ENCODE results near the gene SLC35E3. TPM values are rescaled to one million over a fixed set of nuclear protein-coding genes. Genes with fewer than 3 reads are reported as not detected.

The SLC35E3 gene
- 1 to 10 TPM; 5.6 to 6.8 TPM for total RNA-seq

DNA sequence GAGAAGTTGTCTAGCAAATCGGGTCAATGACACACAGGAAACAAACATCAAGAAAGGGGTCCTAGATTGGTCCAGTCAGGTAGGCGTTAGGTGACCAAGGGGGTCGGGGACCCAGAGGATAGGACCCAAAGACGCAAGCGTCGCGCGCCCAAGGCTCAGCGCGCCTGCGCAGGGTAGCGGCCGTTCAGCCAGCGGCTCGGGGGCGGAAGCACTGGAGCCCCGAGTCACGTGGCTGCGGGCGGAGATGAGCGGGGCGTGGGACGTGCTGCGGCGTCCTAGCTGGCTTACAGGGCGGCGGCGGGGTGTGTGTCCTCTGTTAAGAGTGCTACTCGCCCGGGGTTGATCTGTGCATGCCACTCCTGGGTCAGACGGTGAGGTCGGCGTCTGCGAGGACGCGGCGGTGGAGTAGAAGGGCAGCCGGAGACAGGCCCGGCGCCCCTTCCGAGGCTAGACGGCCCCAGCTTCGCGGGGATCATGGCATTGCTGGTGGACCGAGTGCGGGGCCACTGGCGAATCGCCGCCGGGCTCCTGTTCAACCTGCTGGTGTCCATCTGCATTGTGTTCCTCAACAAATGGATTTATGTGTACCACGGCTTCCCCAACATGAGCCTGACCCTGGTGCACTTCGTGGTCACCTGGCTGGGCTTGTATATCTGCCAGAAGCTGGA, at the start of gene SLC35E3:
TSS of gene SLC35E3 (plus strand) at position 273 of the 668 bp plus-strand sequence. CDS start at position 475, 202 bp downstream.
- no peaks in the 10 kb centered on the region for H3K27me3 Mint-ChIP-seq (ENCODE audit: low read depth)
- H3K27ac Mint-ChIP-seq, result peak within 1 kb of the TSS; percentile 91
- peaks cover 9 to 11% of the 10 kb centered on the region in 2 donors for H3K36me3 Mint-ChIP-seq (ENCODE audit: insufficient read depth in 2 of 2)
- H3K4me3 Mint-ChIP-seq, result peak within 1 kb of the TSS; percentile 91 to 98
- no peaks in the 10 kb centered on the region for H3K9me3 Mint-ChIP-seq
- H3K4me1 Mint-ChIP-seq (ENCODE audit: low read depth), result peaks cover 35% of the 10 kb centered on the region
- peak; percentile 94 to 96 for DNase-seq
- ATAC-seq (replicated peaks in 1 of 2), result peak; percentile 98 to 99

DNA sequence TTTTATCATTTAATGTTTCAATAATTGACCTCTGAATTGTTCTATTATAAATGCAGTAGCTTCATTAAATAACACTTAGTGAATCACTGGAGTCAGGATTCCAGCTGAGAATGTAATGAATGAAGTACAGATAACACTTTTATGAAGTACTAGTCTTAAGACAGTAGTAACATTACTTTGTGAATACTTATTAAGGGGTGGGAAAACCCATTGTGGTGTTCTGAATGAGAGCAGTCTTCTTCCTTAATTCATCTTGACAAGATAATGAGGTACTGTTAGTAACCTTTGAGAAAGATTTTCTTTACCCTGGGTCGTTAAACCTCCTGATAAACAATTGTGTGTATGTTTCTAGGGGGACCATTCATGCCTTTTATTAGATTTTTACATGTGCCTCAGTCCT, 46.5 kb upstream of the SLC35E3 start:
- no peaks in the 10 kb centered on the region for H3K4me1 Mint-ChIP-seq (ENCODE audit: low read depth)
- ATAC-seq (replicated peaks in 1 of 2) (no peak), DNase-seq (no peak)
- H3K36me3 Mint-ChIP-seq (ENCODE audit: insufficient read depth in 2 of 2), result peaks cover 9 to 34% of the 10 kb centered on the region in 2 donors
- no peaks in the 10 kb centered on the region for H3K27me3 Mint-ChIP-seq (ENCODE audit: low read depth)
- no peak overlapping the region for H3K27ac Mint-ChIP-seq
- H3K9me3 Mint-ChIP-seq, result no peaks in the 10 kb centered on the region
- no peak overlapping the region for H3K4me3 Mint-ChIP-seq

DNA sequence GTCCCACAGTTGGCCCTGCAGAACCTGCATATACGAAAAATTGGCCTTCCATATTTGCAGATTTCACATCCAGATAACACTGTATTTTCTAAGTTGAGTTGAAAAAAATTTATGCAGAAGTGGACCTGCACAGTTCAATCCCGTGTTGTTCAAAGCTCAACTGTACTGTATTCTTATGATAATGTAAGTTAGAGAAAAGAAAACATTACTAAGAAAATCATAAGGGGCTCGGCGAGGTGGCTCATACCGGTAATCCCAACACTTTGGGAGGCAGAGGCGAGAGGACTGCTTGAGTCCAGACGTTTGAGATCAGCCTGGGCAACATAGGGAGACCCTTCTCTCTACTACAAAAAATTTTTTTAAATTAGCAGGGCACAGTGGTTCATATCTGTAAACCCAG, 18.2 kb upstream of the SLC35E3 start:
- Mint-ChIP-seq H3K4me1 (ENCODE audit: low read depth) (no peaks in the 10 kb centered on the region), H3K9me3 (no peaks in the 10 kb centered on the region), H3K36me3 (ENCODE audit: insufficient read depth in 2 of 2) (peaks cover 1 to 18% of the 10 kb centered on the region in 2 donors), H3K27ac (no peak overlapping the region), H3K4me3 (no peak overlapping the region), H3K27me3 (ENCODE audit: low read depth) (no peaks in the 10 kb centered on the region)
- no peak for ATAC-seq (replicated peaks in 1 of 2)
- no peak for DNase-seq

DNA sequence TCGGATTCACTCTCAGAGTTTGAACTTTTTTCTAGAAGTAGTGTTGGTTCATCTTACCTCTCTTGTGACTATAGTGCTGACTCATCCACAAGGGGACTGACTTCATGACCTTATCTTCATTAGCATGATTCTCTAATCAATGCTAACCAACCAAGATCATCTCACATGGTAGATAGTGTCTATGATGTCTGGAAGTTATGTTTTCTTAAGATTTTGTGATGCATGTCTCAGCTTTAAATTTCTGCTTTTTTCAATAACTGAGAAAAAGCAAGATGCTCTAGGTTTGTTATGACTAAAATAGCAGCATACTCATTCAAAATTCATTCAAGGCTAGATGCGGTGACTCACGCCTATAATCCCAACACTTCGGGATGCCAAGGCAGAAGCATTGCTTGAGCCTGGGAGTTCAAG, 12.3 kb upstream of the SLC35E3 start:
- Mint-ChIP-seq H3K27ac (no peak overlapping the region), H3K27me3 (ENCODE audit: low read depth) (no peaks in the 10 kb centered on the region), H3K9me3 (no peaks in the 10 kb centered on the region), H3K36me3 (ENCODE audit: insufficient read depth in 2 of 2) (peaks cover 1 to 31% of the 10 kb centered on the region in 2 donors), H3K4me1 (ENCODE audit: low read depth) (no peaks in the 10 kb centered on the region), H3K4me3 (no peak overlapping the region)
- DNase-seq, result no peak
- ATAC-seq (replicated peaks in 1 of 2), result no peak

DNA sequence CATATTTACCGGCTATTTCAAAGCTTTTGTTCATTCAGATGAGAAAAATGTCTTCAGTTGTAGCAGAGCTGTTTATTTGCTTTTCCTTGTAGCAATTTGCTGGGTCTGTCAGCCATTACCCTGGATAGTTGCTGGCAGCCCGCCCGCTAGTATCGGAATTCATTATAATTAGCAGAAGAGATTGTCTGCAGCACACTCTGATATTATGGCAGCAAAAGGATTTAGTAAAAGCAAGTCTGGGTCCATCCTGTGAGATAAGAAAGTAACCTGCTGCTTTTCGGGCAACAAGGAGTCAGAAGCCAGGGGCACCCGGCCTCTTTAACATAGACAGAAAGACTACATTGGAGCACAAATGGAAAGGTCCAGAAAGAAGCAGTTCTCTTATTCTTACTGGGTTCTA, 6.1 kb upstream of the SLC35E3 start:
- no peaks in the 10 kb centered on the region for H3K9me3 Mint-ChIP-seq
- H3K4me1 Mint-ChIP-seq (ENCODE audit: low read depth), result no peaks in the 10 kb centered on the region
- no peak overlapping the region for H3K4me3 Mint-ChIP-seq
- H3K27me3 Mint-ChIP-seq (ENCODE audit: low read depth), result no peaks in the 10 kb centered on the region
- peaks cover 3 to 22% of the 10 kb centered on the region in 2 donors for H3K36me3 Mint-ChIP-seq (ENCODE audit: insufficient read depth in 2 of 2)
- H3K27ac Mint-ChIP-seq, result no peak overlapping the region
- ATAC-seq (replicated peaks in 1 of 2) (no peak), DNase-seq (no peak)

DNA sequence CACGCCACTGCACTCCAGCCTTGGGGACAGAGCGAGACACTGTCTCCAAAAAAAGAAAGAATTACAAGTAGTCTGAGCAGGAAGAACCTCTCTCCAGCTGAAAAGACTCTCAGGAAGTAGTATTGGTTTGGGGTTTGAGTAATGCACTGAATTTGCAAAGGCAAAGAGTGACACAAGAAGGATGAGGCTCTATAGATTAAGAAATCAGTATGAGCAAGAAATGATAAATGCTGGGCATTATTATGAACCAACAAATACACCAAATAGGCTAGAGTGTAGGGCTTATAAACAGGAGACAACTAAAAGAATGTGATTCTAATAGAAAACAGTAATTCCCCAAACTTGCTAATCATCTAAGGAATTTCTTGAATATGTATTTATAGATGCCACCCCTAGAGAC, 2.6 kb upstream of the SLC35E3 start:
- Mint-ChIP-seq H3K27ac (no peak overlapping the region), H3K36me3 (ENCODE audit: insufficient read depth in 2 of 2) (peaks cover 7 to 16% of the 10 kb centered on the region in 2 donors), H3K27me3 (ENCODE audit: low read depth) (no peaks in the 10 kb centered on the region), H3K4me1 (ENCODE audit: low read depth) (peaks cover 17% of the 10 kb centered on the region), H3K9me3 (no peaks in the 10 kb centered on the region), H3K4me3 (no peak overlapping the region)
- no peak for DNase-seq
- ATAC-seq (replicated peaks in 1 of 2), result no peak

DNA sequence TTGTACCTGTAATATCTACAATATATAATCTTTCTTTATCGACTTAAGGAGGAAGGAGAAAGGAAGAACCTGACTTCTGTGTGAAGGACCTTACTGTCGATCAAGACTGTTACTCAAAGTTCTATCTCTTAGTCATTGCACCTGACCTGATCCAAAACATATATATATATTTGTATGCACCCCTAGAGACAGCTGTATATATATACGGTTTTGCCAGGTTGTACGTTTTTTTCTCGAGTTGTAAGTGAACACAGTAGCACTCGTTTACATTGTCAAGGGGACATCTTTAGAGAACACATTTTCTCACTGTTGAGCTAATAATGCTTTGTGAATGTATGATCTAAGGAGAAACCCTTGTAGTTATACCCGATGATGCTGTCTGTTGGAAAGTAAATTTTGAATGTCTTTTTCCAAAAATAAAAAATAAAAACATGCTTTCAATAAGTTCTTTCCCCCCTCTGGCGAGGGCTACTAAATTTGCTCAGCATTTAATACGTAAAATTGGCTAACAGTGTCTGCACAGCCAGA, 536 bp upstream of the SLC35E3 start:
- Mint-ChIP-seq H3K4me1 (ENCODE audit: low read depth) (peaks cover 35% of the 10 kb centered on the region), H3K9me3 (no peaks in the 10 kb centered on the region), H3K27me3 (ENCODE audit: low read depth) (no peaks in the 10 kb centered on the region), H3K4me3 (peak overlapping the region; percentile 91 to 98), H3K27ac (peak overlapping the region; percentile 83), H3K36me3 (ENCODE audit: insufficient read depth in 2 of 2) (peaks cover 7 to 11% of the 10 kb centered on the region in 2 donors)
- ATAC-seq (replicated peaks in 1 of 2), result no peak
- DNase-seq, result no peak

DNA sequence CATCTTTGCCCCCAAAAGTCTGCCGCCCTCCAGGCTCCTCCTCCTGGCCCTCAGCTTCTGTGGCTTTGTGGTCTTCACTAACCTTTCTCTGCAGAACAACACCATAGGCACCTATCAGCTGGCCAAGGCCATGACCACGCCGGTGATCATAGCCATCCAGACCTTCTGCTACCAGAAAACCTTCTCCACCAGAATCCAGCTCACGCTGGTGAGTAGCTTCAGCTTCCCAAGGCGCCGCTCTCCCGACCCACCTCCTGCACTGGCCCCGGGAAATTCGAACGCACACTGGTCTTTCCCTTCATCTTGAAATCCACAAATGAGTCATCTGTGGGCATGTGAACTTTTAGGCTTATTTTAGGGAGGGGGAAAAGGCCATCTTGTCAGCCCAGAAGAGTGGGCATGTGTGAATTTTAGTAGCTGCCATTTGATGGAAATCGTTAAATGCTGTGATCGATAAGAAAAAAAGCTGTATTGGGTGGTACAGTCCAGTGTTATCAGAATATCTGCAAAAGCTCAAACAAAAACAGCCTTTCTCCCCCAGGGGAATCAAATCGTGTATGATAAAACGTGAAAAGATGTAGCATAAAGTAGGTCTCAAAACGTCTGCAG, 700 bp downstream of the SLC35E3 start:
- Mint-ChIP-seq H3K36me3 (ENCODE audit: insufficient read depth in 2 of 2) (peaks cover 8 to 13% of the 10 kb centered on the region in 2 donors), H3K4me3 (peak overlapping the region; percentile 91 to 98), H3K27ac (peak overlapping the region; percentile 91), H3K9me3 (no peaks in the 10 kb centered on the region), H3K27me3 (ENCODE audit: low read depth) (no peaks in the 10 kb centered on the region), H3K4me1 (ENCODE audit: low read depth) (peaks cover 35% of the 10 kb centered on the region)
- peak; percentile 32 to 42 for ATAC-seq (replicated peaks in 1 of 2)
- peak; percentile 44 to 50 for DNase-seq

DNA sequence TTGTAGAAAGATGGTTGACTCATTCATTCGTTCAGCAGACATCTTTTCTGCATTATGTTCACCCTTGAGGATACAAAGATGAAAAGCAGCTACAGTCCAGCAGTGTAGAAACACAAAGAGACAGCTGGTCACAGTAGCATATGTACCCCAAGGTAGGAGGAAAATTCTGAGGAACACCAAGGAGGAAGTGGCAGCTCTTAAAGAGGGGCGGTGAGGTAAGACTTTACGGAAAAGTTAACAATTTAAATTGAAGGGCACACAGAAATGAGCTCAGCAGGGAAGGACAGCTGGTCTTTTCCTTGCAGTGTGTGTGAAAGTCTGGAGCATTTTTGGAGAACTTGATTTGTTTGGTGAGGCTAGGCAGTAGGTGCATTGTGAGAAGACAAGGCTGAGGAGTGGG, 3.5 kb downstream of the SLC35E3 start:
- Mint-ChIP-seq H3K36me3 (ENCODE audit: insufficient read depth in 2 of 2) (peaks cover 11 to 15% of the 10 kb centered on the region in 2 donors), H3K27ac (no peak overlapping the region)

DNA sequence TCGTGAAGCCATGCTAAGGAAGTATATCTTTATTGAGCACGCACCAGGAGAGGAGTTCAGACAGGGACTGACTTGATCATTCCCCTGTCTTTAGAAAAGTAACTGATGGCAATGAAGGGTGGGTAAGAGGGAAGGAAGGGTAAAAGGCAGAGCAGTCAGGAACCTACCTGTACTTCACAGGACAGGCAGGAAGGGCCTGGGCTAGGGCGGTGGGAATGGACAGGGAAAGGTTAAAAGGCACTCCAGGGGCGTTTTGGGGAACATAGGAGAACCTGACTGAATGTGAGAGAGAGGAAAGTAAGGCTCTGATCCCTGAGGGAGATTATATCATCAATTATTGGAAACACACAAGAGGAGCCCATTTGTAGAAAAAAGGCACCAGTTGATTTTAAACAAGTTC, 3.9 kb downstream of the SLC35E3 start:
- peaks cover 11 to 16% of the 10 kb centered on the region in 2 donors for H3K36me3 Mint-ChIP-seq (ENCODE audit: insufficient read depth in 2 of 2)
- ATAC-seq (replicated peaks in 1 of 2), result no peak
- H3K4me3 Mint-ChIP-seq, result no peak overlapping the region
- H3K9me3 Mint-ChIP-seq, result no peaks in the 10 kb centered on the region
- no peak for DNase-seq
- H3K27ac Mint-ChIP-seq, result no peak overlapping the region
- peaks cover 35% of the 10 kb centered on the region for H3K4me1 Mint-ChIP-seq (ENCODE audit: low read depth)
- H3K27me3 Mint-ChIP-seq (ENCODE audit: low read depth), result no peaks in the 10 kb centered on the region

More for the DNA sequence above, 3.5 kb downstream of the SLC35E3 start:
- DNase-seq (no peak), ATAC-seq (replicated peaks in 1 of 2) (no peak)
- Mint-ChIP-seq H3K4me3 (no peak overlapping the region), H3K27me3 (ENCODE audit: low read depth) (no peaks in the 10 kb centered on the region), H3K4me1 (ENCODE audit: low read depth) (peaks cover 35% of the 10 kb centered on the region), H3K9me3 (no peaks in the 10 kb centered on the region)

DNA sequence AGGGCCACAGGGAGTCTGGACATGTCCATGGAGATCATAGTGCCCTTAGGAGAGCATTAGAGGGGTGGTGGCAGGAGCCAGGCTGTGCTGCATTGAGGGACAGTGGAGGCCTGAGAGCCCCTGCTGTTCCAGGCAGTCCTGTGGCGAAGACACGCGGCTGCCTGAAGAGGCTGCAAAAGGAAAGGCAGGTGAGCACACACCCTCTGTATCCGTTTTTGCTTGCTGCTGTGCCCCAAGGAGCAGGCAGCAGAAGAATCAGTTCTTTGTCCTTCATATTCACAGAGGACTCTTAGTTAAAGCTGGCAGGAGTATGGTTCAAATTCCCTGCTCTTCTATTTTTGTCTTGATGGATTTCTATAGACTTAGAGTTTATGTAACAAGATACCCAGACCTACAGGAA, 4.5 kb downstream of the SLC35E3 start:
- H3K27ac Mint-ChIP-seq, result no peak overlapping the region

DNA sequence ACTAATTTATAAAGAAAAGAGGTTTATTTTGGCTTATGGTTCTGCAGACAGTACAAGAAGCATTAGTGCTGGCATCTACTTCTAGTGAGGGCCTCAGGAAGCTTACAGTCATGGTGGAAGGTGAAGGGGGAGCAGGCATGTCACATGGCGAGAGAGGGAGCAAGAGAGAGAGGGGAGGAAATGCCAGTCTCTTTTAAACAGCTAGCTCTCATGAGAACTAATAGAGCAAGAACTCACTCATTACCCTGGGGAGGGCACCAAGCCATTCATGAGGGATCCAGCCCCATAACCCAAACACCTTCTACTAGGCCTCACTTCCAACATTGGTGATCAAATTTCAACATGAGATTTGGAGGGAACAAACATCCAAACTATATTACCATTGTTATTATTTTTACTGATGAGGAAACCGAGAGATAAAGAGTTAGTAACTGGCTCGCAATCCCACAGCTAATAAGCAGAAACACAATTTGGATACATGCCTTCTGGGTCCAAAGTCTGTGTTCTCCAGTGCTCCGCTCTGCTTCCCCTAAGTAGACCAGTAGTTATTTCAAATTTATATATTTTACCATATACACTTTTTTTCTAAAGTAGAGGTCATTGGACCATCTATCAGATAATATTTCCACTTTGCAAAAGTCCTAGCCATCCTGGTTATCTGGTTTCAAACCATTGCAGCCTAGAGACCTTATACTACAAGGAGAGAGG, 9.7 kb downstream of the SLC35E3 start:
- Mint-ChIP-seq H3K4me1 (ENCODE audit: low read depth) (no peaks in the 10 kb centered on the region), H3K27me3 (ENCODE audit: low read depth) (no peaks in the 10 kb centered on the region), H3K4me3 (no peak overlapping the region), H3K36me3 (ENCODE audit: insufficient read depth in 2 of 2) (peaks cover 8 to 13% of the 10 kb centered on the region in 2 donors), H3K9me3 (no peaks in the 10 kb centered on the region), H3K27ac (no peak overlapping the region)
- DNase-seq (no peak), ATAC-seq (replicated peaks in 1 of 2) (no peak)

More for the DNA sequence above, 4.5 kb downstream of the SLC35E3 start:
- H3K27me3 Mint-ChIP-seq (ENCODE audit: low read depth), result no peaks in the 10 kb centered on the region
- ATAC-seq (replicated peaks in 1 of 2) (no peak), DNase-seq (no peak)
- H3K4me1 Mint-ChIP-seq (ENCODE audit: low read depth), result peaks cover 35% of the 10 kb centered on the region
- no peak overlapping the region for H3K4me3 Mint-ChIP-seq
- peaks cover 12 to 16% of the 10 kb centered on the region in 2 donors for H3K36me3 Mint-ChIP-seq (ENCODE audit: insufficient read depth in 2 of 2)
- no peaks in the 10 kb centered on the region for H3K9me3 Mint-ChIP-seq

DNA sequence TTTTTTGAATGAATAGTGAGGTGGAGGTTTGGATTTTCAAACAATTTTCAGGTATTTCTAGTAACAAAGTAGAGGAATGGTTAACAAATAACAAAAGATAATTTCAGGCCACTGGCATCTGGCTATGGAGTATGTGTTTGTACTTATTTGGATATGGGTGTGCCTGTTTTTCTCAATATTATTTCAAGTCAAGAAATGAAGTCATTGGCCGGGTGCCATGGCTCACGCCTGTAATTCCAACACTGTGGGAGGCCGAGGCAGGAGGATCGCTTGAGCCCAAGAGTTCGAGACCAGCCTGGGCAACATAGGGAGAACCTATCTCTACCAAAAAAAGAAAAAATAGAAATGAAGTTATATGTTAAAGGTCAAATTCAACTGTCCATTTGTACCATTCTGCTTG, 13.9 kb downstream of the SLC35E3 start:
- Mint-ChIP-seq H3K4me1 (ENCODE audit: low read depth) (no peaks in the 10 kb centered on the region), H3K27ac (no peak overlapping the region), H3K27me3 (ENCODE audit: low read depth) (no peaks in the 10 kb centered on the region), H3K36me3 (ENCODE audit: insufficient read depth in 2 of 2) (peaks cover 2 to 6% of the 10 kb centered on the region in 2 donors), H3K9me3 (no peaks in the 10 kb centered on the region), H3K4me3 (no peak overlapping the region)
- DNase-seq, result no peak
- no peak for ATAC-seq (replicated peaks in 1 of 2)
